Measurements from ENCODE around the gene MKRN1.

GRCh38 chr7:140489026-140489359 is 9.7 kb upstream of the MKRN1 start:
- TF ChIP-seq YY1 (IDR thresholded peaks at IDR 0.05) = no peak
- TF ChIP-seq CTCF (IDR thresholded peaks at IDR 0.05; ENCODE audit: low read depth, low read length, missing input control) = no peak
- TF ChIP-seq RAD21 (IDR thresholded peaks at IDR 0.05) = no peak
- TF ChIP-seq TAF1 (conservative IDR thresholded peaks at IDR 0.05) = no peak
- no peak for TF ChIP-seq HNF4A (conservative IDR thresholded peaks at IDR 0.05)
- TF ChIP-seq REST (IDR thresholded peaks at IDR 0.05) = no peak
- TF ChIP-seq ATF3 (IDR thresholded peaks at IDR 0.05) = no peak

All from liver (tissue), 3 donors.